Gastroesophageal sphincter (tissue), 3 donors: ENCODE results near the gene KRTAP10-7.

Source experiments
- POLR2A ChIP-seq, 2 donors: fragments of 450-650 bp; IDR thresholded peaks; one replicate each; pipeline ENCODE4 v1.6.1; 2017; ENCODE audit warnings: antibody characterized with exemption in 2 of 2, mild to moderate bottlenecking in 2 of 2, moderate library complexity in 1 of 2
- TF ChIP-seq, protein P1 (sequence below), 4 experiments: fragments of 200-600 bp in 2 of 4; fragments of 450-650 bp in 2 of 4; sonication (generic) in 1 of 4; IDR thresholded peaks; one replicate each; pipeline ENCODE4 v1.5.1; 2017 to 2019; ENCODE audit warnings: antibody characterized with exemption in 4 of 4, mild to moderate bottlenecking in 2 of 4, moderate library complexity in 2 of 4

GRCh38 chr21:44618909-44619308 is 18.5 kb downstream of the KRTAP10-7 start:
- no peak for TF ChIP-seq POLR2A (IDR thresholded peaks at IDR 0.05)
- TF ChIP-seq, protein P1, sequence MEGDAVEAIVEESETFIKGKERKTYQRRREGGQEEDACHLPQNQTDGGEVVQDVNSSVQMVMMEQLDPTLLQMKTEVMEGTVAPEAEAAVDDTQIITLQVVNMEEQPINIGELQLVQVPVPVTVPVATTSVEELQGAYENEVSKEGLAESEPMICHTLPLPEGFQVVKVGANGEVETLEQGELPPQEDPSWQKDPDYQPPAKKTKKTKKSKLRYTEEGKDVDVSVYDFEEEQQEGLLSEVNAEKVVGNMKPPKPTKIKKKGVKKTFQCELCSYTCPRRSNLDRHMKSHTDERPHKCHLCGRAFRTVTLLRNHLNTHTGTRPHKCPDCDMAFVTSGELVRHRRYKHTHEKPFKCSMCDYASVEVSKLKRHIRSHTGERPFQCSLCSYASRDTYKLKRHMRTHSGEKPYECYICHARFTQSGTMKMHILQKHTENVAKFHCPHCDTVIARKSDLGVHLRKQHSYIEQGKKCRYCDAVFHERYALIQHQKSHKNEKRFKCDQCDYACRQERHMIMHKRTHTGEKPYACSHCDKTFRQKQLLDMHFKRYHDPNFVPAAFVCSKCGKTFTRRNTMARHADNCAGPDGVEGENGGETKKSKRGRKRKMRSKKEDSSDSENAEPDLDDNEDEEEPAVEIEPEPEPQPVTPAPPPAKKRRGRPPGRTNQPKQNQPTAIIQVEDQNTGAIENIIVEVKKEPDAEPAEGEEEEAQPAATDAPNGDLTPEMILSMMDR (IDR thresholded peaks at IDR 0.05): no peak
